Measurements from ENCODE around the gene MAML3.

The MAML3 gene

DNA sequence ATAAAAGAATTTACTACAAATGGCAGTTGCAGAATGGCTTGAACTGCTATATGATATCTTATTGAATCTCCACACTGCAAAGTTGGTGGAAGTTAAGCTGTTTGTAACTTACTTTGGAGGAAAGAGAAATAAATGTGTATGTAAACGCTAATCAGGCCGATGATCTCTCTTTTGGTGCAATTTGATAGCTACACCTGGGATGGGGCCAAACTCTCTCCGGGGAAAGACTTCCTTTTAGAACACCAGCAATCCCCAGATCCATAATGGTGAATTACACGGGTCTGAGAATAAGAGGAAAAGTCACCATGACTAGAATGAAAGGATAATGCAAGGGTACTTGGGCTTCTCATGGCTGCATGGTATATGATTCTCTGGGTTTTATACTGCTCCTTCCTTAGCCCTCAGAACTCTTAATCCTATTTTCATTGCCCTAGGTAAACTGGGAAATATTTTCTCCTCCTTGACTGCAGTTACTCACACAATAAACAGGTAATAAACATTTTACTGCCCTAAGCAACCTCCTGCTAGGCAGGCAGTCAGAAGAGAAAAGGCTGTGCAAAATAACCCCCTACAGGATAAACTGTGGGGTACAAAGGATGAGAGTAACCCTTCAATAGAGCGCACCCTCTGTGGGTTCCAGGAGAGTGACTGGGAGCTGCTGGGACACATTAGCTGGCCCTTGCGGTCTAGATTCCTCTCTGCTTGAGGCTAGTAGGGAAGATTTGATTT lies 379.1 kb downstream of the MAML3 start:
- TF ChIP-seq, protein P1, sequence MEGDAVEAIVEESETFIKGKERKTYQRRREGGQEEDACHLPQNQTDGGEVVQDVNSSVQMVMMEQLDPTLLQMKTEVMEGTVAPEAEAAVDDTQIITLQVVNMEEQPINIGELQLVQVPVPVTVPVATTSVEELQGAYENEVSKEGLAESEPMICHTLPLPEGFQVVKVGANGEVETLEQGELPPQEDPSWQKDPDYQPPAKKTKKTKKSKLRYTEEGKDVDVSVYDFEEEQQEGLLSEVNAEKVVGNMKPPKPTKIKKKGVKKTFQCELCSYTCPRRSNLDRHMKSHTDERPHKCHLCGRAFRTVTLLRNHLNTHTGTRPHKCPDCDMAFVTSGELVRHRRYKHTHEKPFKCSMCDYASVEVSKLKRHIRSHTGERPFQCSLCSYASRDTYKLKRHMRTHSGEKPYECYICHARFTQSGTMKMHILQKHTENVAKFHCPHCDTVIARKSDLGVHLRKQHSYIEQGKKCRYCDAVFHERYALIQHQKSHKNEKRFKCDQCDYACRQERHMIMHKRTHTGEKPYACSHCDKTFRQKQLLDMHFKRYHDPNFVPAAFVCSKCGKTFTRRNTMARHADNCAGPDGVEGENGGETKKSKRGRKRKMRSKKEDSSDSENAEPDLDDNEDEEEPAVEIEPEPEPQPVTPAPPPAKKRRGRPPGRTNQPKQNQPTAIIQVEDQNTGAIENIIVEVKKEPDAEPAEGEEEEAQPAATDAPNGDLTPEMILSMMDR (IDR thresholded peaks at IDR 0.05; ENCODE audit: insufficient read depth, missing control alignments) = no peak
- no peak for FAIRE-seq

DNA sequence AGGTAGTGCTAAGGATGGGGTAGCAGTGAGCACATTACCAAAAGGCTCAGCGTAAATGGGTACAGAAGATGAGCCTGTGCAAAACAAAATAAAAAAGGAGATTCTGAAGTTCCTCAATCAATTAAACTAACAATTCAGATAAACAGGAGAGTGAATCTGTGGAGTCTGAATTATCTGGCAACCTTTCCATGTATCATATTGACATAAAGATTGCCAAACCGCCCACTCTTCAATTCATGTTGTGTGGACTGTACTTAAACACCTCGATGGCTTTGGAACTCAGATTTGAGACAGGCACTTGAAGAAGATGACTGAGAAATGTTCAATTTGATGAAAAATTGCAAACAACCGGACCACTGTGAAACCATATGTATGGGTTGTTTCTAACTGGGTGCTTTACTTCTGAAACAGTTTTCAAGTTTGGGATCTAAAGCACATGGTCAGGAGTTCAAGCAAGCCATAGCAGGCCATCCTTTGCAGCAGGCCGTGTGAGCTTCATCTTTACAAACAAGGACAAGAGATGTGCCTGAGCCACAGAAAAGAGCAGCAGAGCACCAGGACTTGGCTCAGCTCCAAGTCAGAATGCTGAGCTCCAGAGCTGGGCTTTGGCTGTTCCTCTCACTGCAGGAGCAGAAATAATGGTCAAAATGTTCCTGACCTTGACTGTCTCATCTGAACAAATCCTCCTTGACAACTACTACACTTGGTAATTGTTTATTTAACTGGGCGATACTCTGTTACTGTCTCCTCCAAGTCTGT lies 380.2 kb downstream of the MAML3 start:
- no peak for FAIRE-seq
- no peak for DNase-seq (ENCODE audit: insufficient read length, low spot score)
- TF ChIP-seq, protein P1 (IDR thresholded peaks at IDR 0.05; ENCODE audit: insufficient read depth, missing control alignments) = no peak

More for the DNA sequence above, 379.1 kb downstream of the MAML3 start:
- no peak for DNase-seq (ENCODE audit: insufficient read length, low spot score)

DNA sequence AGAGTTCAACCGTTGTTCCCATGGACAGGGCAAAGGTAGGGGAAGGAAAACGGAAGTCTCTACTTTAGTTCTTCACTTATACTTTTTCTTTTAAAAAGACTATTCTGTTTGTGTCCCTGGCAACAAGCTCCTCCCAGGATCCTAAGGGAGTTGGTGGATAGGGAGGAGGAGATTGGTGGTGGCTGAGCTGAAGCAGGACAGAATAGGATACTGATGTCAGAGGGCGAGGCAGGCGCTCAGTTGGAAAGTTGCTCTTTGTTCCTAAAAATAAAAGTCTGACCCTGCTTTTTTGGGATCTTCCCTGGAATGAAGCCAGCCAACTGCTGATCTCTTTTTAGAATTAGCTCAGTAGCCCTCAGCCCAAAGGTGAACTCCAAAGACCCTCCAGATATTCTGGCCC lies 383.6 kb downstream of the MAML3 start:
- FAIRE-seq = no peak
- DNase-seq (ENCODE audit: insufficient read length, low spot score) = no peak
- TF ChIP-seq, protein P1 (IDR thresholded peaks at IDR 0.05; ENCODE audit: insufficient read depth, missing control alignments) = no peak

DNA sequence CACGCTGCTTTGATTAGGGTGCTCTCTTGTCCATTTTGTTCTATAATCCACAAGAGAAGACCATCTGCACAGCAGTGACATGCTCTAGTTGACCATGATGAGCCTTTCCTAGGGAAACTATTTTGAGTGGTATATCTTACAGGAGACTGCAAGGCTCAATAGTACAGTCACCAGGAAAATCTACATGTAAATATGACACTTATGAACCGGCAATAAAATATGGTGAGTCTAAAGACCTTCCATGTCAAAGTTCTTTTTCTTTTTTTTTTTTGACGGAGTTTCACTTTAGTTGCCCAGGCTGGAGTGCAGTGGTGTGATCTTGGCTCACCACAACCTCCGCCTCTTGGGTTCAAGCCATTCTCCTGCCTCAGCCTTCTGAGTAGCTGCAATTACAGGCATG lies 384.6 kb downstream of the MAML3 start:
- DNase-seq (ENCODE audit: insufficient read length, low spot score) (no peak), FAIRE-seq (no peak)
- TF ChIP-seq, protein P1 (IDR thresholded peaks at IDR 0.05; ENCODE audit: insufficient read depth, missing control alignments) = no peak

DNA sequence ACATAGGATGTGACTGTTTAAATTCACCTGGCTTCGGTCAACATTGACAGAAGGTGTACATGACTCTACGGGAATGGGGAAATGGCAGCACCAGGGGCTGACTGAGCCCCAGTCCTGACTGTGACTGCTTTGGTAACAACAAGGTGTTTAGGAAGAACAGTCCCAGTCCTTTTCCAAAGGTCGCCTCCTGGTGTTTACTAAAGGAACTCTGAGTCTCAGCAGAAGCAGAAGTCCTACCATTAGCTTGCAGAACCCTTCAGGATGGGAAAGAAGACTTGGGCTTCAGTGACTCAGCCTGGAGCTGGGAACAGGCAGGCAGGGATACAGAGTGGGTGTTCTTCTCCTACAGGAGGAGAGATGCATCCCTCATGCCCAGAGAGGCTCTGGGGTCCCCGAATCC lies 385.1 kb downstream of the MAML3 start:
- no peak for FAIRE-seq
- TF ChIP-seq, protein P1 (IDR thresholded peaks at IDR 0.05; ENCODE audit: insufficient read depth, missing control alignments) = no peak
- DNase-seq (ENCODE audit: insufficient read length, low spot score) = no peak

DNA sequence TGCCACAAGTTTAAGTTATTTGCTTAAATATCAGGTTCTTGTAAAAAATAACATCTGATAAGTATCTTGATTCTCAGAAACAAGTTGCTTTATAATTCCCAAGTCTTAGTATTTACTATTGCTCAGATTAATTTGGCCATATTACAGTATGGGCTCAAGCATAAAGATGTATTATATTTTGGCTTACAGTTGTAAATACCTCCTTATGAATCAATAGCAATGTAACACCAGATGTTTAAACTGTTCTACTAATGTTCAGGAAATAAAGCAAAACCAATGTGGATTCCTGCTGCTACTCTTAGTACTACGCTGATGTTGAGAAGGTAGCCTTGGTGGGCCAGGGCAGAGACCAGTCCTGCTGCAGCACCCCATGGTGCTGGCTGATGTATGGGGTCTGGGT lies 385.6 kb downstream of the MAML3 start:
- TF ChIP-seq, protein P1 (IDR thresholded peaks at IDR 0.05; ENCODE audit: insufficient read depth, missing control alignments) = no peak
- DNase-seq (ENCODE audit: insufficient read length, low spot score) (no peak), FAIRE-seq (no peak)

DNA sequence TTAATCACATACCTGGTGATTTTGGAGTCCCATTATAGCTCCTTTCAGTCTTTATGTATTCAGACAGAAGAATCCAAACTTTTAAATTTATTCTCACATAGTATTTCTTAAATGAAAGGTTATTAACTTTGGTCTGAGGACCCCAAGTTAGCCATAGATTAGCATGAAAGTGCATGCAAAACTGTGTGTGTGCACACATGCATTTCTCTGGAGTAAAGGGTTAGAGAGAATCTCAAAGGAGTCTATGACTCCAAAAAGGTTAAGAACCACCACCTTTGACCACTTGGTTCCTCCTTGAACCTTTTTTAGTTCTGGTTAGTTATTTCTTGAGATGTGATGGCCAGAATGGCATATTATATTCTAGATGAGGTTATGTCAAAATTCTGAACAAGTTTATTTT lies 386.4 kb downstream of the MAML3 start:
- DNase-seq (ENCODE audit: insufficient read length, low spot score) = no peak
- FAIRE-seq = no peak
- TF ChIP-seq, protein P1 (IDR thresholded peaks at IDR 0.05; ENCODE audit: insufficient read depth, missing control alignments) = no peak
